HG03108 (cell line): ENCODE measurements around the gene CHSY1.
"Not testable (repeated sequence)": the region's sequence is repeated elsewhere in the genome, so short reads cannot be mapped to it uniquely, and the experiment has no call there.

Source experiments
- ATAC-seq: cut with Tn5 transposase; IDR thresholded peaks from one replicate; pipeline ENCODE4 v1.9.1; 2021; ENCODE audit warnings: moderate library complexity; ENCODE audit not compliant: unreplicated experiment

CHSY1 gene

DNA sequence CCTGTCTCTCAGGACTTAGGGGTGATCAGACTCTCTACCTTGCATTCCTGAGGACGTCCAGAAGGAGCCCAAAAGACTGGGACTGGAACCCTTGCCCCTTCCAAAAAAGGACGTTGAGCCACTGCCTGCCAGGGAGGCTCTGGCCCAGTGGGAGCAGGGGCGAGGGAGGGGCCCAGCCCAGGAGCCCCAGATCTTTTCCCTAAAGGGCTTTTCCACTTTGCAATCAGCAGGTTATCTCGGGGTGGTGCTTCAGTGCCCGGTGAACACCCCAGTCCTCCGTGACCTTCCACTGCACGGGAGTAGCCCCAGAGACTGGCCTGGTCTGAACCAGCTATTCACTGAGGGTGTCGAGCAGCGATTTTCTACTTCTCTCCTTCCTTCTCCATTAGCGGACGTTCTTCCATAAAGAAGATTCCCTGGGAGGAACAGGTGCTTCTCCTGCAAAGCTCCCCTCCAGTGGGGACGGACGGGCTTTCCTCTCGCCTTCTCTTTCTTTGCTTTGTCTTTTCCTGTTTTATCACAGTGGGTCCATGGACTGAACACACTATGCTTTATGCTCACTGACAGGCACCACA is 113.7 kb downstream of the CHSY1 start:
- ATAC-seq: no peak

DNA sequence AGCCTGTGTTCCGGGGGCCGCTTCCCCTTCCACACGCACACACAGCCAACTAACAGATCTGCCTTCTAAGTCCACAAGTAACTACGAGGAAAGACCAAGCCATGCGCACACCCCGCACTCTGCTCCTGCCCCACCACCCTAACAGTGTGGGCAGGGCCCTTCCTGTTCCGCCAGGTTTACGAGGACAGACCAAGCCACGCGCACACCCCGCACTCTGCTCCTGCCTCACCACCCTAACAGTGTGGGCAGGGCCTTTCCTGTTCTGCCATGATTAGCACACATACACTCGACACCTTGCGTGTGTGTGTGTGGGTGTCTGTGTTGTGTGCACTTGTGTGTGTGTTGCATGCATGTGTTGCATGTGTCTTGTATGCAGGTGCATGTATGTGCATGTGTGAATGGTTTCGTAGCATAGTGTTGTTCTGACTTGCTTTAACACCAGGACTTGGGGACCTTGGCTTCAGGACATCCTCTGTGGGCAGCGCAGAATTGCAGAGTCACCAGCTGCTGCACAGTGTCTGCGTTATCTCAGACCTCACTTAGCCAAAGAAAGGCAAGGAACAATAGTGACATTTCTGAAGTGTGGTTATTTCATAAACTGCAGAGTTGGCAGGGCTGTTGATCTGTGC is 114.4 kb downstream of the CHSY1 start:
- no peak for ATAC-seq

DNA sequence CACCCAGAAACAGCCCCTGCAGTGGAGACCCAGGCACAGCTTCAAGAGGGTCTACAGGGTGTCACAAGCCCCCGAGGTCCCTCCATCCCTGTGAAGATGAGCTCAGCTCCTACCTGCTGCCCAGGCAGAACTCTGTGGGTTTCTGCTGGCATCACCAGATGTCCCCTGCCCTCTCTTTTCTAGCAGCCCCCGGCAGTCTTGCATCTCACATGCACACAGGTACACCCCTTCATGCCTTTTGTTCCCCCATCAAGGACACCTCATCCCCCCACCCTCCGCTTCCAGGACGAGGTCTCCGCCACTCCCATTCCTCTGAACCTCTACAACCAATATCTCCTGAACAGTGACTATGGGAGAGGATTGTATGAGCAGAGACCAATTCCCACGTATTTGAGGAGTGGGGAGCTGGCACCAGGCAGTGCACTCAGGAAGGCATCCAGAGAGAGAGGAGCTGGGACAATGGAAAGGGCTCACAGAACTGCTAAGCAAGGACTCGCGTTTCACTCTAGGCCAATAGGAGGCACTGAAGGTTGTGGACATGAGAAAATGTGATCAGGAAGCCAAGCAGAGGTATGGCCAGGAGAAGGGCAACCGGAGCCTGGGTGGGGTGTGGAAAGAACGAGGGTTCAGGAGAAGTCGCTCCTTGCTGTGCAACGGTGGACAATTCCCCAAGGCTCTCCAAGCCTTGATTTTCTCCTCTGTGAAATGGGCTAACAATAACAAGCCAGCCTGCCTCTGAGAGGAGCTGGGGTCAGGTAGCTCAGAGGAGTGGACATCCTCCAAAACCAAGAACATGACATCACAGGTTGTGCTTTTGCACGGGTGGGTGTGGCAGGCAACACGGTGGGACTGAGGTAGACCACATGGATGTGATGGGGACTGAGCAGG is 115.2 kb downstream of the CHSY1 start:
- ATAC-seq: no peak

DNA sequence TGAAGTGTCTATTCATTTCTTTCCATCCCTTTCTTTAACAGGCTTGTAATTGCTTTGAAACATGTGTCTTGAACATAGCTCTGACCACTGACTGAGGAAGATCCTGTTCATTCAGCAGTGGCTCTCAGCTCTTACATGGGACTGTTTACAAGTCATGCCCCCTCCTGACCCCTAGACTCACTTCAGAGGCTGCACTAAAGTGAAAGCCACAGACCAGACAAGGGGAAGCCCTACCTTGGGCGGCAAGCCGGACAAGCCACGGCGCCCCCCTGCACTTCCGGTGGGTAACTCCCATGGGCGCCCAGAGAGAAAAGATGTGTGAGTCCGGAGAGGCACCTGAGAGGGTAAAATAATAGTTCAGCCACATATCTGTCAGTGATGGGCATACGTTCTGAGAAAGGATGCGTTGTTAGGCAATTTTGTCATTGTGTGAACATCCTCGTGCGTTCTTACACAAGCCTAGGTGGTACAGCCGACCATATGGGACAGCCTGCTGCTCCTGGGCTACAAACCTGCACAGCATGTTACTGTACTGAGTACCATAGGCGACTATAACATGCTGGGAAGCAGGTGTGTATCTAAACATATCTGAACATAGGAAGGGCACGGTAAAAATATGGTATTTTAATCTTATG is 116.2 kb downstream of the CHSY1 start:
- peak; percentile 89 for ATAC-seq

DNA sequence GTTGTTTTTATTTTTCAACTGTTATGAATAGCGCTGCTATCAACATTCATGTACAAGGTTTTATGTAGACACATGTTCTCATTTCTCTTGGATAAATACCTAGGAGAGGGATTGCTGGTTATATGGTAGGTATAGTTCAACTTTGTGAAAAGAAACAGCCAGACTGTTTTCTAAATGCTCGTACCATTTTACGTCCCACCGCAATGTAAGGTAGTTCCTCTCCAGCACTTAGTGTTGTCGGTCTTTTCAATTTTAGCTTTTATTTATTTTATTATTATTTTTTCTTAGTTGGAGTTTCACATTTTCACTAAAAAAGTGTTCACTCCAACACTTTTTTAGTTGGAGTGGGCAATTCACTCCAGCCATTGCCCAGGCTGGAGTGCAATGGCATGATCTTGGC is 117.1 kb downstream of the CHSY1 start:
- ATAC-seq: no peak

GRCh38 chr15:101133751-101134261 is 118.0 kb downstream of the CHSY1 start:
- ATAC-seq: no peak

DNA sequence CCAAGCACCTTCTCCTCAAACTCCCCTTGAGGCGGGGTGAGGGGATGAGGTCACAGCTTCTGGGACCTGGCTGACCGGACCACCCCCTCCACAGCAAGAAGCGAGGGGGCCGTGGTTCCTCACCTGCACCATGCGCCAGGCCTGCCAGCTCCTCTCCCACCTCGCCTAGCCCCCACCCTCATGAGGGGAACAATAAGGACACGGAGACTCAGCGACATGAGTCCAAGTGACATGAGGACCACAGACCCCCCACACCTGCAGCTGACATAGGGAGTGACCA is 118.7 kb downstream of the CHSY1 start:
- no peak for ATAC-seq

DNA sequence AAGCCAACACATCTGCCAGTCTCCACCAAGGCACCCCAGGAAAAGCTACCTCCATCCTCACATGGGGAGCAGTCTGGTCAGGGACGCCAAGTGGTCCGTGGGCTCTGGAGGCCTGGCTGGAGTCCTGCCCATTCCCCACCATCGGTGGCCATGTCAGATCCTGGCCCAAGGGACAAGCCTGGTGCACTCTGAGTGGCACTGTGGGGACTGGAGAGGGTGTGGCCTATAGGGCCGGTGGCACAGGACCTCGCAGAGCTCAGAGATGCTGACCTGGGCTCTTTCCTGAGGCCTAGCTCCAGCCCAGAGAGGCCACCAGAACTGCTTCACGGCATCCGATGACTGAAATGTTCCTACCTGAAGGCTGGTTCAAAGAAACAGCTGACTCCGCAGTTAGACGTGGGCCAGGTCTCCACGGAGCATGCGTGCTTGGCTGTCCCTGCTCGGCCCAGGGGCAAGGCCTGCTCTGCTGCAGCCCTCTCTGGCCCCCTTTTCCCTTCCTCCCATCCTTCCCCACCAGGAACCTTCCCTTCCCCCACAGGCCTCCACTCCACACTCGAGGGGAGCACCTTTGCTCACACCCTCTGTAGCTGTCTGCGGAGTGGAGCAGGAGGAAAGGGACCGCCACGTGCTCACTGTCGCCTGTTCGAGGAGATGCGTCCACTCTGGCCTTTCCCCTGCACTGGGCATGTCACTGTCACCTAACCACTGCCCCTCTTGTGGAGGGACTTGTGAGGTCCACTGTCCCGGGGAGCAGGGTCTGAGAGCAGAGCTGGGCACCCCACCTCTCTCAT is 119.3 kb downstream of the CHSY1 start:
- no peak for ATAC-seq

GRCh38 chr15:101131489-101132389 is 120.1 kb downstream of the CHSY1 start:
- ATAC-seq: no peak

GRCh38 chr15:101129851-101130380 is 121.9 kb downstream of the CHSY1 start:
- no peak for ATAC-seq

DNA sequence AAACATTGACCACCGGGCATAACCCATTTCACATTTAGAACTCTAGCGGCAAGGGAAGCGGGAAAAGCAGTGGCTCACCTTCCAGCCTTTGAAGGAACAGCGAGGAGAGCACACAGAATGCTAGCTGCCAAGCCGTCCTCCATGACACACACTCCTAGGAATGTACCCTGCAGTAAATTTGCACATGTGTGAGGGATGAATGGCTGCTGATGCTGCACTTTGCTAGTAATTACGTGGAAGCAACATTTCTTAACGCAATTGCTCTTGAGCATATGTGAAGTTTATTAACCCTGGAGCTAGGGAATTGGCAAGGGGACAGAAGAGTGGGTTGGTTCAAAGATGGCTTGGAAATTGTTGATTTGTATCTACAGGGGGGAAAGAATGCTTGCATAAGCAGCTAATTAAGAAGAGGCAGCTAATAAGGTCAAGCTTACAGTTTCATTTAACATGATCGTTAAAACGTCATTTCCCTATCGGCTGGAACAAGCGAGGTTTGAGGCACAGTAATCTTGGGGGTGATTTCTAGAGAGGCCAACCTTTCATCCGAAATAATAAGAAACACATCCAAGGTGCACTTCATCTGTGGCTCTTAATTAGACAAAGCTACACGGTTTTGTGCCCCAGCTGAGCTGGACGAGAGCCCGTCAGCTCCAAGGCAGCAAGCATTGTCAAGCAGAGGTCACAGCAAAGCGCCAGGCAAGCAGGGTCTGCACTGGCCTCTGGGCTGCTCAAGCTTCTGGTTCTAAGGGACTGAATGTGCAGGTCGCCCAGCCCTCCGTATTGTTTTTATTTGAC is 123.4 kb downstream of the CHSY1 start:
- no peak for ATAC-seq

DNA sequence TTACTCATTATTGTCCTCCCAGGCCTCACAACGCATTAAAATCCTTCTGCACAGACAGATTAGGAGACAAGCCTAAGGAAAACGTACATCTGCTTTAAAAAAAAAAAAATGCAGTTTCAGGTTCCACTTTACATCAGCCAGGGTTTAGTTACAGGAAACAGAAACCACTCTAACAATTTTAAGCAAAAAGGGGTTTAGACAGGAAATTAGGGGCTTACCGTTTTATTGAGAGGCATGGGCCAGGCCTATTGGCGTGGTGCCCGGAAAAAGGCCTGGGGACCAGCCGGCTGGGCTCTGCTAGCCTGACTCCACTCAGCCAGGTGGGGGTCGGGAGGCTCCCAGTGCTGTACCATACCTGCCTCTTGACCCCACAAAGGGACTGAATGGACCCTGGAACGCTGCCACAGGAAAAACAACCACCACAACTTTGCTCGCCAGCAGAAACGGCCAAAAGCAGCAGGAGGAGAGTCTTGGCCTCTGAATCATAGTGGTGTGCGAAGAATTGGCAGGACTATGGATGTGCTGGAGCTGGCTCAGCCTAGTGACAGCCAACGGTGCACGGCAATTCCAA is 124.3 kb downstream of the CHSY1 start:
- ATAC-seq: peak; percentile 73

DNA sequence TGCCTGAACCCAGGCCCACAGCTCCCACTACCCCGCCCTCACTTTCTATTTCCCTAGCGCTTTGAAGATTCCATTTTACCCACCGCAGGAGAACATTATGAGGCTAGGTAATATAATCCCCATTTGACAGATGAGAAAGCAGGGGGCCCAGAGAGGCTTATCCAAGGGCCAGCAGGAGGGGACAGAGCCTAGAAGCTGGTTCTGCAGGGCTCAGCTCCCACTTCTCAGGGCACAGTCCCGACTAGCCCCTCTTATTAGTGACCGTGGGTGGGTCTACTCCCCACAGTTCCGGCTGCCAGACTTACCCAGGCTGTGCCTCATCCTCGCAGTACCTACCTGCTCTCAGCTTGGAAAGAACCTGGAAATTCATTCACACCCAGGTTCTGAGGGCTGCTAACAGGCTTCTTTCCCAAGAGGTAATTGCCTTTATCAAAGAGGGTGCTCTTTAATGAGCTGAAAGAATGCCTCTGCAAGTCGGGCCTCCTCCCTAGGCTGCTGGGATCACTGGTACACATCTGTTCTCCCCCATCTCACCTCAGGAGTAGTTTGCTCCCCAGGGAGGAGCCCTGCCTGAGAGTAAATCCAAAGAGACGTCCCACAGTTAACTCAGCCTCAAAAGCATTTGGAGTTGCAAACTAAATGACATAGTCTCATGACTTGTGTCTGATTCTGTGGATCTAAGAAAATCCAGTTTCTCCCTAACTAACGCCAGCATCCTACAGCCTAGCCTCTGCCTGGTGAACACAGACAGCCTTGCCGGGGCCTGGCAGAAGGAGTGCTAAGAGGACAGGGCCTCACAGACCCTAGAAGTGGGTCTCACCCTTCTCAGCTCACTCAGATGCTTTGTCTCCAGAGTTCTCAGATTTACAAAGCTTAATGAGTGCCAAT is 125.0 kb downstream of the CHSY1 start:
- peak; percentile 20 for ATAC-seq

GRCh38 chr15:101125881-101126428 is 125.9 kb downstream of the CHSY1 start:
- not testable (repeated sequence) for ATAC-seq
